Lower leg skin (tissue), 3 donors: ENCODE measurements around the gene RNF2.

Experiments
- CTCF ChIP-seq, 3 donors: fragments of 450-650 bp; IDR thresholded peaks; one replicate each; pipeline ENCODE4 v1.5.1; 2016; ENCODE audit warnings: antibody characterized with exemption in 3 of 3, mild to moderate bottlenecking in 3 of 3, moderate library complexity in 2 of 3
- POLR2A ChIP-seq, 2 donors: fragments of 450-650 bp; IDR thresholded peaks; one replicate each; pipeline ENCODE4 v1.6.1; 2016 to 2017; ENCODE audit warnings: antibody characterized with exemption in 2 of 2, mild to moderate bottlenecking in 1 of 2, moderate library complexity in 1 of 2

- TF ChIP-seq CTCF (IDR thresholded peaks at IDR 0.05) (no peak), POLR2A (IDR thresholded peaks at IDR 0.05) (no peak)
These were observed 23.0 kb downstream of the RNF2 start for GRCh38 chr1:185068341-185068740.
